Esophagus muscularis mucosa (tissue), 4 donors: ENCODE data around the gene PLA2G2A. TPM values are rescaled to one million over a fixed set of nuclear protein-coding genes. Genes with fewer than 3 reads are reported as not detected.
"Not testable (repeated sequence)": the region's sequence is repeated elsewhere in the genome, so short reads cannot be mapped to it uniquely, and the experiment has no call there.

Experiments used
- DNase-seq: peaks from one replicate; pipeline ENCODE4 v3.0.0-alpha.2; 2017; ENCODE audit errors: extremely low spot score
- H3K27ac ChIP-seq, 4 donors: fragments of 200-600 bp; sonication (generic); replicated peaks in 1 of 4; 1 replicate in 3 of 4; 2 replicates in 1 of 4; pipeline ENCODE4 v1.5.1; 2016 to 2019; ENCODE audit warnings: mild to moderate bottlenecking in 1 of 4
- H3K27me3 ChIP-seq, 4 donors: fragments of 200-600 bp; sonication (generic); one replicate each; pipeline versions ENCODE4 v1.5.1 to v1.6.0; 2016 to 2019
- H3K36me3 ChIP-seq, 4 donors: fragments of 200-600 bp; sonication (generic); one replicate each; pipeline ENCODE4 v1.5.1; 2016 to 2019
- H3K4me1 ChIP-seq, 4 donors: fragments of 200-600 bp; sonication (generic); one replicate each; pipeline ENCODE4 v1.5.1; 2016 to 2019
- H3K4me3 ChIP-seq, 4 donors: fragments of 200-600 bp; sonication (generic); 1 replicate in 2 of 4; 2 replicates in 2 of 4; pipeline ENCODE4 v1.5.1; 2016 to 2019; ENCODE audit warnings: mild to moderate bottlenecking in 4 of 4, moderate library complexity in 1 of 4
- H3K9me3 ChIP-seq, 4 donors: fragments of 200-600 bp; sonication (generic); 1 replicate in 3 of 4; 2 replicates in 1 of 4; pipeline ENCODE4 v1.5.1; 2016 to 2019
- EP300 ChIP-seq: sonication (generic); formaldehyde crosslinking; IDR thresholded peaks from one replicate; pipeline ENCODE4 v1.6.1; 2017; ENCODE audit warnings: antibody characterized with exemption
- POLR2A ChIP-seq: fragments of 450-650 bp; IDR thresholded peaks from one replicate; pipeline ENCODE4 v1.6.1; 2017; ENCODE audit warnings: antibody characterized with exemption, moderate library complexity, mild to moderate bottlenecking, low read depth
- POLR2AphosphoS5 ChIP-seq, 2 donors: sonication (generic); formaldehyde crosslinking; IDR thresholded peaks; one replicate each; pipeline ENCODE4 v1.6.1; 2017; ENCODE audit warnings: antibody characterized with exemption in 2 of 2
- WGBS: methylation state at CpG from one replicate; pipeline ENCODE4 v1.1.5; 2018; 5-methylcytosine and 5-hydroxymethylcytosine counted together
- intact Hi-C: fragments of 100-400 bp; cut with DNase I; formaldehyde crosslinking; loops from one replicate; pipeline ENCODE4 v1.15.1; 2023
- total RNA-seq, 4 donors: library from RNA; depleted of rRNA; stranded (reverse); fragments of >200 nt; gene quantifications; one replicate each; pipeline versions ENCODE4 v1.1.0 to v1.2.1, GENCODE V29; 2016
- TF ChIP-seq, protein P1 (sequence below), 3 experiments: fragments of 200-600 bp in 2 of 3; fragments of 450-650 bp in 1 of 3; sonication (generic) in 2 of 3; IDR thresholded peaks; one replicate each; pipeline ENCODE4 v1.5.1; 2017 to 2019; ENCODE audit warnings: antibody characterized with exemption in 3 of 3, mild to moderate bottlenecking in 2 of 3, moderate library complexity in 1 of 3

PLA2G2A gene
- total RNA-seq, 4 donors from 2014 or later: 29.9 to 228 (median 81.2) TPM

DNA sequence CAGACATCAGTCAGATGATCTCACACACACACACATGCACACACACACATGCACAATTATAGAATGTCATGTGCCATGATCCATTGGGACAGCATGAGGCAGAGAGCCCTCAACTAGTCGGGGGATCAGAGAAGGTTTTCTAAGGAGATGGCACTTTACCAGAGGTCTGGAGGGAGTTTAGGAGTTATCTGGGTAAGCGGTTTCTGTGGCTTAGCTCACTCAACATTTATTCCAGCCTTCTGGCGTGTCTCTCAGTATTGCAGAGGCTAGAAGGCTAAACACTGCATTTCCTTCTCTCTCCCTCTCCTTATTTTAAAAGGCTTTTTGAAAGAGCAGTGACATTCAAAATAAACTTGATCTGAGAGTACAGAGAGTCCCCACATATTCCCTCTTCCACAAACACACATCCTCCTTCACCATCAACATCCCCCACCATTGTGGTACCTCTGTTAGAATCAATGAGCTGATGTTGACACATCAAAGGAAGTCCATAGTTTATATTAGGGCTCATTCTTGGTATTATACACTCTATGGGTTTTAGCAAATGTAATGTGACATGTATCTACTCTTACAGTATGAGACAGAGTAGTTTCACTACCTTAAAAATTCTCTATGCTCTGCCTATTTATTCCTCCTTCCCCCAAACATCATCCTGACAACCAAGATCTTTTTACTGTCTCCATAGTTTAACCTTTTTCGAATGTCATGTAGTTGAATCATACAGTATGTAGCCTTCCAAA is 9.0 kb upstream of the PLA2G2A start:
- Histone ChIP-seq H3K9me3 (no peaks in the 10 kb centered on the region), H3K27me3 (no peaks in the 10 kb centered on the region), H3K4me3 (no peak overlapping the region), H3K4me1 (no peaks in the 10 kb centered on the region), H3K36me3 (no peaks in the 10 kb centered on the region), H3K27ac (no peak overlapping the region)
- TF ChIP-seq POLR2A (no peak), EP300 (no peak), POLR2AphosphoS5 (IDR thresholded peaks at IDR 0.05) (no peak)
- TF ChIP-seq, protein P1, sequence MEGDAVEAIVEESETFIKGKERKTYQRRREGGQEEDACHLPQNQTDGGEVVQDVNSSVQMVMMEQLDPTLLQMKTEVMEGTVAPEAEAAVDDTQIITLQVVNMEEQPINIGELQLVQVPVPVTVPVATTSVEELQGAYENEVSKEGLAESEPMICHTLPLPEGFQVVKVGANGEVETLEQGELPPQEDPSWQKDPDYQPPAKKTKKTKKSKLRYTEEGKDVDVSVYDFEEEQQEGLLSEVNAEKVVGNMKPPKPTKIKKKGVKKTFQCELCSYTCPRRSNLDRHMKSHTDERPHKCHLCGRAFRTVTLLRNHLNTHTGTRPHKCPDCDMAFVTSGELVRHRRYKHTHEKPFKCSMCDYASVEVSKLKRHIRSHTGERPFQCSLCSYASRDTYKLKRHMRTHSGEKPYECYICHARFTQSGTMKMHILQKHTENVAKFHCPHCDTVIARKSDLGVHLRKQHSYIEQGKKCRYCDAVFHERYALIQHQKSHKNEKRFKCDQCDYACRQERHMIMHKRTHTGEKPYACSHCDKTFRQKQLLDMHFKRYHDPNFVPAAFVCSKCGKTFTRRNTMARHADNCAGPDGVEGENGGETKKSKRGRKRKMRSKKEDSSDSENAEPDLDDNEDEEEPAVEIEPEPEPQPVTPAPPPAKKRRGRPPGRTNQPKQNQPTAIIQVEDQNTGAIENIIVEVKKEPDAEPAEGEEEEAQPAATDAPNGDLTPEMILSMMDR (IDR thresholded peaks at IDR 0.05): no peak
- no peak for DNase-seq
- intact Hi-C loops: no loop called here
- 56% methylated on average over 4 of the region's 4 CpGs for WGBS

DNA sequence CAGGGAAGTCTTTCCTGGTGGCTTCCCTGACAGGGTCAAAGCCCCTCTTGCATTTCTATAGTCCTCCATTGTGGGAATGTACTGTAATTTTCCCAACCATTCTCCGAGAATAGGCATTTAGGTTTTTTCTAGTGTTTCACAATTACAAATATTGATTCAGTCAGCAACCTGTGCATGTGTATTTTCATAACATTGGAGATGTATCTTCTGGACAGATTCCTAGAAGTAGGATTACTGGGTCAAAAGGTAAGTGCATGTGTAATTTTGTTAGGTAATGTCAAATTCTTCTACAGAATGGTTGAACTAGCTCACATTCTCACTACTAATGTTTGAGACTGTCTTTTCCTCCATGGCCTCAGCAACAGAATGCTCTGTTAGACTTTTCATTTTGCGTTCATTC is 8.3 kb upstream of the PLA2G2A start:
- WGBS: 78% methylated on average over 2 of the region's 2 CpGs
- no peaks in the 10 kb centered on the region for H3K36me3 ChIP-seq
- no peaks in the 10 kb centered on the region for H3K9me3 ChIP-seq
- H3K4me3 ChIP-seq: no peak overlapping the region
- intact Hi-C loops: no loop called here
- no peak overlapping the region for H3K27ac ChIP-seq
- no peak for DNase-seq
- TF ChIP-seq POLR2A (no peak), POLR2AphosphoS5 (IDR thresholded peaks at IDR 0.05) (no peak), EP300 (no peak)
- TF ChIP-seq, protein P1 (IDR thresholded peaks at IDR 0.05): no peak
- no peaks in the 10 kb centered on the region for H3K4me1 ChIP-seq
- no peaks in the 10 kb centered on the region for H3K27me3 ChIP-seq

DNA sequence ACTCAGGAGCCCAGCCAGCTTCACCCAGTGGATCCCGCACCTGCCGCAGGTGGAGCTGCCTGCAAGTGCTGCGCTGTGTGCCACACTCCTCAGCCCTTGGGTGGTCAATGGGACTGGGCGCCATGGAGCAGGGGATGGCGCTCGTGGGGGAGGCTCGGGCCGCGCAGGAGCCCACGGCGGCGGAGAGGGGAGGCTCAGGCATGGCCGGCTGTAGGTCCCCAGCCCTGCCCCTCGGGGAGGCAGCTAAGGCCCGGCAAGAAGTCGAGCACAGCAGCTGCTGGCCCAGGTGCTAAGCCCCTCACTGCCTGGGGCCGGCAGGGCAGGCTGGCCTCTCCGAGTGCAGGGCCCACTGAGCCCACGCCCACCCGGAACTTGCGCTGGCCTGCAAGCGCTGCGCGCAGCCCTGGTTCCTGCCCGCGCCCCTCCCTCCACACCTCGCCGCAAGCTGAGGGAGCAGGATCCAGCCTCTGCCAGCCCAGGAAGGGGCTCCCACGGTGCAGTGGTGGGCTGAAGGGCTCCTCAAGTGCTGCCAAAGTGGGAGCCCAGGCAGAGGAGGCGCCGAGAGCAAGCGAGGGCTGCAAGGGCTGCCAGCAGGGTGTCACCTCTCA is 5.1 kb upstream of the PLA2G2A start:
- intact Hi-C loops, H3K36me3 ChIP-seq, H3K9me3 ChIP-seq, DNase-seq, H3K4me3 ChIP-seq, H3K27ac ChIP-seq, H3K27me3 ChIP-seq: not testable (repeated sequence)
- WGBS: 95% methylated on average over 15 of the region's 32 CpGs
- H3K4me1 ChIP-seq: peaks cover 7 to 30% (median 23%) of the 10 kb centered on the region in 4 donors

DNA sequence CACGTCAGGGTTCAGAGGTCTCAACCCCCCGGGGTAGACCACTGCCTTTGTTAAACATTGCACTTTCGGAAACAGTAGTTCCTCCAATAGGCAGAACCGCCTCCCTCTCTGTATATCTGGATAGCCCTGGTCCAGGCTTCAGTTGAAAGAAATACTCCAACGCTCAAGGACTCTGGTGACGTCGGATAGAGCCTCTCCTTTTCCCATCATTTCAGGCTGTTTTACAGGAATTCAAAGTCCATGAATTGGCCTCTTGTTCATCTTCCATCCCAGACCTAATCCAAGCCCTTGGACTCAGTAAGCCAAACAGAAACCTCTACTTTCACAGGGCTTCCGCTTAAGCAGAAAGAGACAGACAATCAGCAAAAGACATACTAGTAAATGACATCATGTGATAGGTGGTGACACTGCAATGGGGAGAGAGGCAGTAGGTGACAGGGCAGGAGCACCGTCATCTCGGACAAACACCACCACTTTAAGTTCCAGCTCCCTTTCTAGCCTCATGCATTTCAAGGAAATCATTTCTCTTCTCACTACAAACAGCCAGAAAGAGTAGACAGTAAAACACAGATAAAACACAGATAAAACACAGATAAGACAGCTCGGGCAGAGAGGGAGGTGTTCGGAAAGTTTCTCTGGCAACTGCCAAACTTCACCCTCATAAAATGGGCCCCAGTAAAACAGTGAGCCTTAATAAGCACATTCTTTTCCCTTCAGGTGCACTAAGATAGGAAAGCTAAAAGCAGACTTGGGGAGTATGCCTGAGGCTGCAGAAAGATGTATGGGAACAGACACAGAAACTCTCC is 2.3 kb upstream of the PLA2G2A start:
- H3K9me3 ChIP-seq: no peaks in the 10 kb centered on the region
- H3K27me3 ChIP-seq: no peaks in the 10 kb centered on the region
- peaks cover 7 to 40% (median 30%) of the 10 kb centered on the region in 4 donors for H3K4me1 ChIP-seq
- 62% methylated on average over 11 of the region's 12 CpGs for WGBS
- no peak overlapping the region for H3K27ac ChIP-seq
- TF ChIP-seq POLR2A (no peak), EP300 (no peak), POLR2AphosphoS5 (IDR thresholded peaks at IDR 0.05) (no peak)
- TF ChIP-seq, protein P1 (IDR thresholded peaks at IDR 0.05): no peak
- no peak for DNase-seq
- no peaks in the 10 kb centered on the region for H3K36me3 ChIP-seq
- no peak overlapping the region for H3K4me3 ChIP-seq
- intact Hi-C loops: no loop called here

DNA sequence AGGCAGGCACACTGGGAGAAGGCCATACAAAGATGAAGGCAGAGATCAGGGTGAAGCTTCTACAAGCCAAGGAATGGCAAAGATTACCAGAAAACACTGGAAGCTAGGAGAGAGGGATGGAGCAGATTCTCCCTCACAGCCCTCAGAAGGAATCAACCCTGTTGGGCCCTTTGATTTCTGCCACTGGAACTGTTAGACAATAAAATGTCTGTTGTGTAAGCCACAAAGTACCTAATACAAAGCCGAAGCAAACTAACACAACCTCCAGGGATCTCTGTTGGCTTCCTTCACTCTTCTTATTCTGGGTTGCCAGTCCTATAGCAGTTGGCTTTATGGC is 1.7 kb upstream of the PLA2G2A start:
- no peaks in the 10 kb centered on the region for H3K27me3 ChIP-seq
- TF ChIP-seq EP300 (no peak), POLR2AphosphoS5 (IDR thresholded peaks at IDR 0.05) (no peak), POLR2A (no peak)
- TF ChIP-seq, protein P1 (IDR thresholded peaks at IDR 0.05): no peak
- no peak for DNase-seq
- H3K36me3 ChIP-seq: no peaks in the 10 kb centered on the region
- H3K9me3 ChIP-seq: no peaks in the 10 kb centered on the region
- H3K4me1 ChIP-seq: peaks cover 7 to 40% (median 30%) of the 10 kb centered on the region in 4 donors
- no peak overlapping the region for H3K4me3 ChIP-seq
- WGBS: 86% methylated on average over 1 of the region's 1 CpG
- intact Hi-C loops: no loop called here
- H3K27ac ChIP-seq: no peak overlapping the region
